Measurements from ENCODE around the gene RAMACL. TPM values are rescaled to one million over a fixed set of nuclear protein-coding genes. Genes with fewer than 3 reads are reported as not detected.
A peak's percentile ranks its signal among the peaks of the same experiment; 100 is the strongest.
"Not testable (repeated sequence)": the region's sequence is repeated elsewhere in the genome, so short reads cannot be mapped to it uniquely, and the experiment has no call there.

RAMACL gene
- polyA plus RNA-seq, 1 donor, result 0.40 TPM

DNA sequence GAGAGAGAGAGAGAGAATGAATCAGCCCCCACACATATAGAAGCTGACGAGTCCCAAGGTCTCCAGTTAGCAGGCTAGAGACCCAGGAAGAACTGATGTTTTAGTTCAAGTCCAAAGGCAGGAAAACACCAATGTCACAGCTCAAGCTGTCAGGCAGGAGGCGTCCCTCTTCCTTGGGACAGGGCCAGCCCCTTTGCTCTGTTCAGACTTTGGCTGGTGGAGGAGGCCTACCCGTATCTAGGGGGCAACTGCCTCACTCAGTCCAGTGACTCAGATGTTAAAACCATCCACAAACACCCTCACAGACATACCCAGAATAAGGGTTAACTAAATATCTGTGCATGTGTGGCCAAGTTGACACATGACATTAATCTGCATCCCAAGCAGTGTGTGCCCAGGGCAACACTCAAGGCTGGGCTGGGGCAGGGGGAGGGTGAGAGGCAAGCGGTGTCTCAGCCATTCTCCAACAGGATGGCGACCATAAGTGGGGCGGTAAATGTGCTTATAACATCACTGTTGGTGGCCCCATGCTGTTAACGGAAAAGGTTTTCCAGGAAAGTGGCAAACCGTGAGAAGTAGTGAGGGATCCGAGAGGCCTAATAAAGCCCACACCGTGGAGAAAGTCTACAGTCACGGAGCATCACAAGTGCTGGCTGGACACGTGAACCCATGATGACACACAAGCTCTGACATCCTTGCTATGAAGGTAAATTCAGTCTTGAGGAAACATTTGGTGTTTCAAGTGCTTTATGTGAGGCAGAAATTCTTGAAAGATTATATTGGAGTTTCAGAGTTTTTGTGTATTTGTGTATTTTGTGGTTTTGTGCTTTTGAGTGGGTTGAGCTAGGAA is 28.1 kb downstream of the RAMACL start:
- DNase-seq, result no peak

DNA sequence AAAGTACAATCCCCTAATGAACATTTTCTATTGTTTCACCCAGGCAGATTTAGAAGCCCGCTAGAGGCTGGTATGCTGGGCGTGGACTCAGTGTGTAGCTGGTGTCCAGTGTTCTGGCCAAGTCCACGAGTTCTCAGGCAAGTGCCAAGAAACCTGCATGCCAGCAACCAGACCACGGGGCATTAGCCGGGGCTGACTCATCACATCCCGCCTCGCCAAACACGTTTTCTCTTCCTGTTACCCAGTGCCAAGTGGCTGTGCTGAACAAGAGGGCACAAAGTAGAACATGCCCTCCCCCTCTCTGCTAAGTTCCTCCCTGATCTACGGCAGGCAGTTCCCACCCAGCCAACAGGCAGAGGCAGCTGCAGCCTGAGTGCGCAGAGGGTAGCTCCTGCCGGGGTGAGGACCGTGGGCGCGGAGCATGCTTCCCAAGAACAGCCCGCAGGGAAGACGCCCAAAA is 29.6 kb downstream of the RAMACL start:
- no peak for DNase-seq

DNA sequence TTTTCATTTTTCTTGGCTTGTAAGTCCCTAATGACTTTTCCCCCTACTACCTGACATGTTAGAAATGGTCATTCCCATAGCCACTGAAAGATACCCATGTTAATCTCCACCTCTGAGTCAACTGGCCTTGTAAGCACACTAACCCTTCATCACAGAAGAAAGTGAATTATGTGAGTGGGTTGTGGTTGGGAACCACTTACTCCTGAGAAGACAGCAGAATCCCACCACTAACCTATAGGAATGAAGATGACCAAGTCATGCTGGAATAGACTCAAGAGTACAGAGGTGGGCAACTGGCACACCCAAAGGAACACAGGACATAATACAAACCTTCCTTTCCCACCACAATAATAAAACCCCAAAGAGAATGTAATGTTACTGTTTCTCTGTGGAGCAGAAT is 30.1 kb downstream of the RAMACL start:
- no peak for DNase-seq

DNA sequence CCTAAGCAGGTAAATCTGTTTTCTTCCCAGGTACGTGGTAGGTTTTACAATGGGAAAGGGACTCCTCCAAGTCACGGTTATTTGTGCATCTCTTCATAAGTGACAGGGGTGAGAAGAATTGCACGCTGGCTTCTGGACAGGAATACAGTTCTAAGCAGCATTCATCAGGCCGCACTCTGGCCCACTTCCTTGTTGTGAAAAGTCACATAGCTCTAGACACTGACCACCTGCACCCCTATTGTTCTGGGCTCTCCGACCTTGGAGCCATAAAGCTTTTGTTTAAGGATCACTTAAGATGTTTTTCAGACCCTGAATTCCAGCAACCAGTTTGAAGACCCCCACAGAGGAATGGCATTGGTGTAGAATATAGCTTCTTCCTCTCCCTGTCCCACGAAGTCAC is 31.4 kb downstream of the RAMACL start:
- DNase-seq, result no peak

DNA sequence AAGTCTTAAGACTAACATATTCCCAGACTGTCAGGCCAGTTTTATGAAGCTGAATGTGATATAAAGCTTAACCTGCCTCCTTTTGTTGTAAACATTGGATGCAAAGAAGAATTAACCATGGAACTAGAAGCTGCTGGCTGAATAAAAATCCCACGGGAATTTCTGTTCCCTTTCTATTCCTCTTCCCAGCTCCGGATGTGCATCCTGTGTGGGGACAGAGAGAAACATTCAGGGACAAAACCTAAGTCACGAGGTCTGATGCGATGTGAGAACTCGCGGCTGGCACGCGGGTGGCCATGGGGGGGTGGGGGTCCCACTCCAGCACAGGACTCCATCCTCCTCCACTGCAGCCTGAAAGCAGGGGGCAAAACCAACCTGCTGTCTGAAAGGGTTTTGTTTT is 32.2 kb downstream of the RAMACL start:
- DNase-seq, result no peak

DNA sequence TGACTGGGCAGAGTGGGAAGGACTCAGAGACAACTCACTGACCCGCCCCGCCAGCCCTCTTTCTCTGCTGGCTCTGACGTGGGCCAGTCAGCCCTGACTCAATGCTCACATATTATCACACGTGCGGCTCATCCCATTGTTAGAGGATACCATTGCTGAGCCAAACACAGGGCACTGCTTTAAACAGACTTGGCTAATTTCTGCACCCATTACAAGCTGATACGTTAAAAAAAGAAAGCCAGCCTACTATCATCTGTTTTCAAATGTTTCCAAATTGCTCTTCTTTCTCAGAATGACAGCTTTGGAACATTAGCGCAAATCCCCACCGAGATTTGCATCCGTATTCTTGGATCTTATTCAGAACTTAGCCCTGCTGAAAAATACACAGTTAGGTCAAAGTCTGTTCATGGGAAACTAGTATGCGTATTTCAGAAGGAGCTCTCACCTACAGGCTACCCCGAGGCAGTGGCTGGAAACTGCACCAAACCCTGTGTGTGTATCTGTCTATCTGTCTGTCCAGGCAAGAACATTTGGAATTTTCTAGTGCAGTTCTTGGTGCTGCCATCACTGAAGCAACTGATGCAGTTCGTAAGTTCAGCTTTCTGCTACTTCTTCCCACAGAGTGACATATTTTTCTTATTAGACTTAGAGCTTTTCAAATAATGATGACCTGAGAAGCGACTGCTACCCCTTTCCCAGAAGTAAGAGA is 32.8 kb downstream of the RAMACL start:
- no peak for DNase-seq

DNA sequence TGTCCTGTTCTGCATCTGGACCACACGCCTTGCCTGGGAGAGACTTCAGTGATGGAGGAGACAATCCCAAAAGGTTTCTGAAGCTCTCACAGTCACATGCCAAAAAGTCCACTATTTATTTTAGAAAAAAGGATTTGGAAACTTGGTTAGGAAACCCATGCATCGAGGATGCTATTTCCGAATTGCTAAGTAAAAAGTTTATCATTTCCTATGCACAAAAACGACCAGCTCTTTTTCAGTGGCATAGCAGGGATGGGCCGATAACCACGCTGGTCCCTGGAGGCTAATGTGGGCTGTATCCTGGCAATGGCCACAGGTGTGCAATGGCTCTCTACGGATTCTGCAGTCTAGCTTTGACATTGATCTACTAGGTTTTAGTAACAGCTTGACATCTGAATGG is 33.9 kb downstream of the RAMACL start:
- no peak for DNase-seq

DNA sequence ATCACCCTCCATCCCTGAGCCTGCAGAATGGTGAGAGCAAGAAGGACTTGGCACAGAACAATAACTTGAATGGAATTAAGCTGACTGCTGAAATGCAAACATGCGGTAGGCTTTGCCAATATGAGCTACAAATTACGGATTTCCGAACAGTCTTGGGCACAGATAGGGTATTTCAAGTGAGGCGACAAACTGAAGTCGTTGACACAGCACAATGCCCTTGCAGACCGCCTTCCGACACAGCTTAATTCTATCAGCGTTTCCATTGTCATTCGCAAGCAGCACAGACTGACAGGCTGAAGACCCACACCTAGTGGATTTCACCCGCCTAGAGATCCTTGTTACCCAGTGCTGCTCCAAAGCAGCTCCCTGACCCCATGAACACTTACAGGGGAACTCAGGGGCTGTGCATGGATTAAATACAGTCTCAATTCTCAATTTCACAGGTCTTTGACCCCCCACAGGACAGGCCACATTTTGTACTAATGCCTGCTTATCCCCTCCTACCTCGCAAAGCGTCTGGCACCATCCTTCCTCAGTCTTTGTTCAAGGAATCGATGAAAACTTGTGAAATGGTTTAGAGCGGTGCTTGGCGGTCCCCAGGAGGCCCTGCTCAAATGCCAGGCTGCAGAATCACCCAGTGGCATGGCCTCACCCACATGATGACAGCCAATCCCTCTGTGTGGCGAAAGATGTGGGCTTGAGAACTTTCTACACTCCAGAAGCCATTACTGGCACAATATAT is 34.6 kb downstream of the RAMACL start:
- no peak for DNase-seq

DNA sequence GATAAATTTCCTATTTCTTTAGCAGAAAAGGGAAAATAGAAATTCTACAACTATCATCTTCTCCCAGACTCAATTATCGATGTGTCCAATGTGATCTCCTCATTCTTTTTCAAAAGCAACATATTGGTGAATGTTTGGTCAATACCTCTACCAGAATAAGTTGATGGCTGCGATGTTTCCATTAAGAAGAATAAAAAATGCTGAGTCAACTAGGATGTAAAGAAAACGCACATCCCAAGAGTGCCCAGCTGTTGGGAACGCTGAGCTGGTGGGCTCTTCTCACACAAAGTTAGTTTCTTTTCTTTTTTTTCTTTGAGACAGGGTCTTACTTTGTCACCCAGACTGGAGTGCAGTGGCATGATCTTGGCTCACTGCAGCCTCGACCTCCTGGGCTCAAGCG is 39.8 kb downstream of the RAMACL start:
- DNase-seq, result no peak

DNA sequence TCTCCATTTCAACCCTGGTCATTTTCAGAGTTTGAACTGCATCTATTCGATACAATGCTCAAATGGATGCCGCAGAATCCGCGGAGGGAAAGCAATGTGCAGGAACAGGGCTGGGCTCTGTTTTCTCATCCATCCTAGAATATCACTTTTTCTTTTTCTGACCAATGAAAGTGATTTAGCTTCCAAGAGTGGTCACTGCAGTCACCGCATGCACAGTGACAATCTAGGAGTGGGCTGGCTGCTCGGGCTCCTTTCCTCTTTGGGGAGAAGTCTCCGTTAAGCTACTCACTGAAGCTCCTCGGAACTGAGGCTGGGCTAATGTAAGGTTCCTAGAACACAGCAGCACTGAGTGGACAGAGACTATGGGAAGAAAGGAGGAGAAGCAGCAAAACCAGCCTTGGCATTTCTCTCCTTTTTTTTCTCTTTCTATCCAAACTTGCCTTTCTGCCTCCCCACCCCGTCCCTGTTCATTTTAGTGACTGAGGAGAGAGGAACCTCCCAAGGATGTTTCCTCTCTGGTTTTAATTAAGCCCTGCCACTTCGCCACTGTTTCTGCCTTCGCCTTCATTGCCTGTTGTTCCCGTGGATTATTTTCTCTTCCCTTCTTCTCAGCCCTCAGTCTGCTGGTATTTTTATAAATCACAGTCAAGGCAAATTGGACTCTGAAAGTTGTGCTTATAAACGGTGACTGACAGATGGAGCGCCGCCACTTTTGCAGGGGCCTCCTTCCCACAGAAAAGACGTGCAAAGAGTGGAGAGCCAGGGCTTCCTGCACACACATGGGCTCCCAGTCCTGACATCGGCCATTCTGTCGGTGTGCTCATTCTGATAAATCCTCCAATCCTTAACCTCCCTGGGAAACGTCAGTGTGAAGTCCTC is 41.1 kb downstream of the RAMACL start:
- no peak for DNase-seq

DNA sequence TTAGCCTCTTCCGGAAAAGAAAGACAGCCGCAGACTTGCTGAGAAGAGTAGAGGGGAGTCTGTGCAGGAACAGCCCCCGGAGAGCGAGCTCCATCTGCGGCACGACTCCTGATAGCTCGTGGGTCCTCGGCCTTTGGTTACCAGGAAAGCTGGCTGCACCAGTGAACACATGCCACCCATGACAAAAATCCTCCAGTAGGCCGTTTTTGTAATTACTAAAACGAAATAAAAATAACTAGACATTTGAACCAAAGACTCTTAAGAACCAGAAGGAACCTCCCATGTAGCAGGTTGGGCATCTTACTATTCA is 42.2 kb downstream of the RAMACL start:
- no peak for DNase-seq

DNA sequence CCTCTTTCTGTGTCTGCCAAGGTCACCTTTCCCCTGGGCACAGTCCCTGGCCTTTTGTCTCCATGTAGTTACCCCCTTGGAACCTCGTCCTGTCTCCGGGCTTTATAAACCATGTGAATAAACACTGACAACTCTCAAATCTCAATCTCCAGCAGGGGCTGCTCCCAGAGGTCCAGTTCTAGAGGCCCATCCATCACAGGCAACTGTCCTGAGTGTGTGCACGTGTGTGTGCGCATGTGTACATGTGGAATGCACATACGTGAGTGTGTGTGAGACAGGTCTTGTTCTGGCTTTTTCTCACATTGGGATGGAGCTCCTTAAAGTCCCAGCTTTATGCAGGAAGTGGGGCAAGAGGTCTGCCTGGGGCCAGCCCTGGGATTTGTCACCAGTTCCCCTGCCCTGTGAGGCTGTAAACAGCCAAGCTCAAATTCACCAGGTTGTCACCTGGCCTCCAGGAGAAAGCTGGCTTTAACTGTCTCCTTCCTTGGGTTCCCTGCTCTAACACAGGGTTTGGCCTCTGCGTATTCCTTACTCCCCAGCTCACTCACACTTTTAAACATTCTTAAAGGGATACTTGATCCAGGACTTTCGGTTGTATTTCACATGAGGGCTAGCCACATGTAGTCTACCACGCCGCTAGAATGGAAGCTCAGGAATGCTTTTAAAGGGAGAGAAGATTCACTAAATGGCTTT is 42.7 kb downstream of the RAMACL start:
- no peak for DNase-seq

DNA sequence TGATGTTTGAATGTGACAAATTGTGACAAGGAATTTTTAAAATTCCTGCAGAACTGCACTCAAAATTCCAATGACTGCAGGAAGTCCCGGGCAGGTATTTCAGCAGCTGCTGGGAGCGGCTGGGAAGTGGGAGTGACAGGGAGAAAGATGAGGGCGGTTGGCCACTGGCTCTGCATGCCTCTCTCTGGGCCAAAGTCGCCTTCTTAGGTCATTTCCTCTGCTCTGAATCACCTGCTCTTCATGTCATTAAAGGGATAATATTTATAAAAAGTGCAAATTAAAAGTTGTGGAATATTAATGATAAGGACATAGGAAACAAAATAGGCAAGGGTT is 43.9 kb downstream of the RAMACL start:
- DNase-seq, result peak; percentile 27

DNA sequence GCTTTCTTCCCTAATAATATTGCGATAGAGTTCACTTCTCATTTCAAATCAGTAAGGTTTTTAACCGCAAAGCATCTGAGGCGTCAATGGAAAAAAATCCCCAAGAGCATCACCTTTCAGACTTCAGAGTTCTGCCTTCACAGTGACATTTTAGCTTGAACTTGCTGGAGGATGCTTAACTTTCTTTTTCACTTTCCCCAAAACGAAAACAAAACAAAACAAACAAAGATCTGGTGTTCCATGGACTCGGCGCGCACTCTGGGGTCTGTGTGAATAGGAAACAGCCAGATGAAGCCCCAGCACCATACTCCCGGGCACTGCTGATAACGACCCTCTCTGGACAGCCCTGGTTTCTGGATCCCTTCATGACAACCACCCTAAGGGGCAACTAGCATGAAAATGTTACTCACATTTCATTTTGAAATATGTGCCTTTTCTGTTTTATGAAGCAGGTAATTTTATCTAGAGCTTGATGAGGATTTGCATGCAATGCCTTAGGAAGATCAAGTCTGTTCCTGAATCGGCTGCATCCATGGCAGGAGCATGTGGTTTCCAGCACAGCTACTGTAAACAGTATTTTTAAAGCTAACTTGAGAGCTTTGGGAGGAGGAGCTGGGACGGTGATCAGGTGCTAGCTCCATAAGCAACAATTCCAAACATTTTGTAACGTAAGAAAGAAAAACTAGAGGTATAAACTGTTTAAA is 44.5 kb downstream of the RAMACL start:
- no peak for DNase-seq

DNA sequence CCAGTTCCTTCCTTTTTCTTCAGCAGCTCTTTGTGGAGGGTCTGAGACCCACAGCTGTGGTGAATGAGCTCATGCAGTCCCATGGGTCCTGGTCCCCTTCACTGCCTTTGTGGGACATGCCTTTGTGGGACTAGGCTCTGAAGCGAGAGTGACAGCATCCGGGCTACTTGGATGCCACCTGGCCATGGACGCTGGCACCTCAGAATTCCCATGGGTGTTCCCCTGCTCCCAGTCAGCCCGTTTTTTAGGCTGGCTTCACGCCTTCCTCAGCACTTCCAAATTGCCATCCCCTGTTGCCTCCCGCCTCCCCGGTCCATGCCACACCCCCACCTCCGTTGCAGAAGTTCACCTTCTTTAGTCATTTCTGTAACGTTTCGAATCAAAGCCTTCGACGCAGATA is 45.1 kb downstream of the RAMACL start:
- DNase-seq, result no peak

DNA sequence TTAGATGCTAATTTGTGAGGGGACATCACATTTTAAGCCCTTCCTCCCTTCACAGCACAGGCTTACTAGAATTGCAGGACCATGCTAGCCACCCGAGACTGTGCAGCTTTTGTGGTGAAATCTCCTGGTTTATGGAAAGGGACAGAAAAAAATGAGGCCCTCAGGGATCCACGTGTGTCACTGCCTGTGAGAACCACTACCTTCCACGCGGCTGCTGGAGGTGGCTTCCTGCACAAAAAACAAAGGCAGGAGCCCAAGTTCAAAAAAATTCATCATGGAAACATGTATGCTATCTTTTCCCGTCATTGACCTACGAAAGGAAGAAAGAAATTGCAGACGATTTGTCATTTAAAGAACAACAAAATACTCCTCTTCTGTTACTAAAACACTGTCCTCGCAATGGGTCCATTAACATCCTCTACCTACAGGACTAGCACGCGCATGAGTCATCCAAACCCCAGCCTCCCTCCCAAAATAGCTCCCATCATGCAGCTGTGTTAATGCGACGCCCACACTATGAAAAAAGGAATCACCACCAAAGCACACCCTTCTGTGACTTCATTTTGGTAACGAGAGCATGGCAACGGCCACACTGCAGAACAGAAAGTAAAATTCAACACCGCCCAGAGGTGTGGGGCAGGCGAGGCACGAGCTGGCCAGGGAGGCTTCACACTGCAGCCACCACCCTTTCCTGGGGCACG is 45.7 kb downstream of the RAMACL start:
- DNase-seq, result no peak

DNA sequence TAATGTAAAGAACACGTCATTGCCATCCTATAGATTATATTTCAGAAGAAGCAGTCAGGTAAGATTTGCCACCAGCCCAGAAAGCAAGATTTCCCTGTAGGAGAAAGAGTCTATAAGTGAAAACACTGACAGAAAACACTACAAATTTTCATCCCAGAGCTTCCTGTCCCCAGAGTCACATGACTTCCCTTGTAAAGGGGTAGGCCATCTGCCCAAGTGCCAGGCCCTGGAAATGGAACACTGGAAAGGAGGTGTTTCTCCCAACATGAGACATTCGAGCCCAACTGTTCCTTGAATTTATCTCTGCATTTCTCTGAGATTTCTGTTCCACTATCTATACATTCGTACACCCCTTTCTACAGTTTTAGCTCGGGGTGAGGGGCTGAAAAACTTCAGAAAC is 46.9 kb downstream of the RAMACL start:
- DNase-seq, result no peak

DNA sequence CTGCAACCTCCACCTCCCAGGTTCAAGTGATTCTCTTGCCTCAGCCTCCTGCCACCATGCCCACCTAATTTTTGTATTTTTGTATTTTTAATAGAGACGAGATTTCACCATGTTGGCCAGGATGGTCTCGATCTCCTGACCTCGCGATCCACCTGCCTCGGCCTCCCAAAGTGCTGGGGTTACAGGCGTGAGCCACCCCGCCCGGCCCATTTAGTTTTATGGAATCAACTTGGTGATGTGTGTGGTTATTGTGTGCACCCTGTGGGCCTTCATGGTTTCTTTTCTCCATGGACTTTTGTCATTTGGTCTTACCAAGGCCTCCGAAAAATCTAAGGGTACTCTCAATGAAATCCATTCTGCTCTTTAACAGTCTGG is 47.5 kb downstream of the RAMACL start:
- not testable (repeated sequence) for DNase-seq

DNA sequence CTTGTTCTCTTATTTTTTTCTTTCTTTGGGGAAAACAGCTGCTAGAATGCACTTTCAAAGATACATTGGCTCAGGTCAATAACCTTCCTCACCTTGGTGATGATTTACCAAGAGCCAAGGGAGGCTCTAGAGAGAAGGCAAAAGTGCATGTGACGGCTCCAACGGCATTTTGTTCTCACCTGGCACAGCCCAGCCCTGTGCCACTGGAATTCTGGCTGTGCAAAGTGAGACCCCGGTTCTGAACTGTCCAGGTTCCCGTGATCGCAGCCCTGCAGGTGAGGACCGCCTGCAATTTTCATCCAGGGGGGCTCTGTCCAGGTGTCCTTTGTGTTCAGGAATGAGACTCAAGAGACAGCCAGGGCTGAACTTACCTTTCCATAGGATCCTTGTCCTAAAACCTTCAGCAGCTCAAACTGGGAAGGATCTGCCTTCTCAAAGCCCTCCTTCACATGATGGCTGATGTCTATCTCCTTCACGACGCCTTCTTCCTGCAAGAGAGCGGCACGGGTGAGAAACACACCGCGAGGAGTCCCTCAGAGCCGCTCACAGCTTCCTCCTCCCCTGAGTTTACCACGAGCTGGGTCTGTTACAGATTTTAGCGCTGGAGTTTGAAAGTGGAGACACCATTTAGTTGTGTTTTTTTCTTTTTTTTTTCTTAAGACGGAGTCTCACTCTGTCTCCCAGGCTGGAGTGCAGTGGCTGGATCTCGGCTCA is 48.0 kb downstream of the RAMACL start:
- DNase-seq, result no peak

Data from left kidney (tissue), 2 donors.